Loucy (cell line): ENCODE measurements around the gene MLEC.
A peak's percentile ranks its signal among the peaks of the same experiment; 100 is the strongest.

Experiments used
- H2AFZ ChIP-seq: fragments of 200-600 bp; sonication (generic); 2 replicates; pipeline ENCODE4 v1.6.0; 2016; ENCODE audit warnings: antibody characterized with exemption, mild to moderate bottlenecking, low read length, moderate library complexity
- H3F3A ChIP-seq: fragments of 200-600 bp; 2 replicates; pipeline ENCODE4 v1.6.0; 2016; ENCODE audit warnings: antibody characterized with exemption, low read depth, mild to moderate bottlenecking
- H3K27me3 ChIP-seq: fragments of 200-600 bp; sonication (generic); 2 replicates; pipeline ENCODE4 v1.6.1; 2014; ENCODE audit warnings: low read length, mild to moderate bottlenecking; ENCODE audit not compliant: insufficient read depth, poor library complexity, severe bottlenecking
- H3K36me3 ChIP-seq: fragments of 200-600 bp; sonication (generic); 2 replicates; pipeline ENCODE4 v1.6.1; 2016; ENCODE audit warnings: low read length; ENCODE audit not compliant: insufficient read depth
- H3K4me1 ChIP-seq: fragments of 200-600 bp; sonication (generic); 2 replicates; pipeline ENCODE4 v1.5.1; 2014; ENCODE audit warnings: low read length, mild to moderate bottlenecking; ENCODE audit not compliant: insufficient read depth, poor library complexity, severe bottlenecking
- H3K4me2 ChIP-seq: fragments of 200-600 bp; sonication (generic); 2 replicates; pipeline ENCODE4 v1.6.0; 2014; ENCODE audit warnings: antibody characterized with exemption, low read length, low read depth, mild to moderate bottlenecking; ENCODE audit not compliant: poor library complexity, severe bottlenecking
- H3K4me3 ChIP-seq: fragments of 200-600 bp; sonication (generic); 2 replicates; pipeline ENCODE4 v1.5.1; 2014; ENCODE audit warnings: low read length, mild to moderate bottlenecking, mixed read lengths; ENCODE audit not compliant: poor library complexity, severe bottlenecking
- H3K79me2 ChIP-seq: fragments of 200-600 bp; sonication (generic); 2 replicates; pipeline ENCODE4 v1.6.1; 2014; ENCODE audit warnings: low read length; ENCODE audit not compliant: insufficient read depth
- H3K9ac ChIP-seq: fragments of 200-600 bp; sonication (generic); 2 replicates; pipeline ENCODE4 v1.6.0; 2014; ENCODE audit warnings: mild to moderate bottlenecking, low read depth, low read length, moderate library complexity; ENCODE audit not compliant: poor library complexity, severe bottlenecking
- H3K9me2 ChIP-seq: fragments of 200-600 bp; sonication (generic); replicated peaks from 2 replicates; pipeline ENCODE4 v1.6.1; 2016; ENCODE audit warnings: low read depth, low read length, mixed read lengths
- H3K9me3 ChIP-seq: fragments of 200-600 bp; sonication (generic); 2 replicates; pipeline ENCODE4 v1.6.1; 2014; ENCODE audit warnings: mild to moderate bottlenecking, antibody characterized with exemption, low read length, low read depth; ENCODE audit not compliant: insufficient read depth
- H4K20me1 ChIP-seq: fragments of 200-600 bp; sonication (generic); 2 replicates; pipeline ENCODE4 v1.6.0; 2014; ENCODE audit warnings: antibody characterized with exemption, low read length, mild to moderate bottlenecking; ENCODE audit not compliant: insufficient read depth, poor library complexity, severe bottlenecking
- EZH2phosphoT487 ChIP-seq: fragments of 200-600 bp; IDR thresholded peaks from 2 replicates; pipeline ENCODE4 v1.6.1; 2018; ENCODE audit warnings: antibody characterized with exemption, mild to moderate bottlenecking, moderate library complexity, borderline replicate concordance
- TF ChIP-seq, protein P1 (sequence below): fragments of 200-600 bp; sonication (generic); conservative IDR thresholded peaks from 2 replicates; pipeline ENCODE4 v1.5.1; 2014; ENCODE audit warnings: mild to moderate bottlenecking, antibody characterized with exemption, low read length

The MLEC gene

DNA sequence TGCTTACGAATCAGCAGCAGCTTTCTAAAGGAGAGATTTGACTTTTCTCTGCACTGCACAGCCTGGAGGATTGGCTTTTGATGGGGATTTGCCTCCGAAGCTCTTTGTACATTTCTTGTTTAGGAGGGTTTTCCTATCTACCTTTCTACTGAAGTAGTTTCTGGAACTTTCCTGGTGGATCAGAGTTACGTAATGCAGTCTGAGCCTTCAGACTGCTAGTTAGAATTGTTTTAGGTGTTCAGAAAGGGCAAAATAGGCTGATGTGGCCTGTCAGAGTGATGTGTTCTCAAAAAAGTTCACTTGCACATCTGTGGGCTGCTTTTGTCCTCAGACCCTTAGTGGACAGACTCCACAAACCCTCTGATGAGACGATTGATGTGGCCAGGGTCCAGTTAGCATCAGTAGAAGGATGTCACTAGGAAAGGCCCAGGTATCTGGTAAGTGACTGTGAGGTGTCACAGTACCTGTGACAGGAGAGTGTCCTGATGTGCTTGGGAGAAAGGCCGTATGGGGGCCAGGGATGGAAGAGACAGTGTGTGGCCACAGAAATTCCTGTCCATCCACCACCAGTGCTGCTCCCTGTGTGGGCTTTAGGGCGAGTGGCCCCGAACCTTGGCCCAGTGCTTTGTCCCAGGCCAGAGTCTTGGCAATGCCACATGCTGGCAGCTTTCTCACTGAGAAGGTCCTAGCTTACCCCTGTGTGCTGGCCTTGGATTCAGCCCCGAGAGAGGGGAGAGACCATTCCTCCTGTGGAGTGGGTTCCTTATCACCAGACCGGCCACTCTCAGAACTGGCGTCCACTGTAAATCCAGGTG is 34.2 kb downstream of the MLEC start:
- Histone ChIP-seq H3K9ac (no peak overlapping the region), H3K27me3 (no peaks in the 10 kb centered on the region), H3K4me2 (no peak overlapping the region), H3K36me3 (peaks cover 13% of the 10 kb centered on the region; the same call in 1 of the 2 replicates), H2AFZ (no peak overlapping the region), H3K79me2 (no peaks in the 10 kb centered on the region), H3K9me2 (no peaks in the 10 kb centered on the region), H3K9me3 (no peaks in the 10 kb centered on the region), H3F3A (no peaks in the 10 kb centered on the region), H3K4me3 (no peak overlapping the region), H4K20me1 (no peaks in the 10 kb centered on the region), H3K4me1 (peaks cover 13% of the 10 kb centered on the region)
- no peak for TF ChIP-seq EZH2phosphoT487

DNA sequence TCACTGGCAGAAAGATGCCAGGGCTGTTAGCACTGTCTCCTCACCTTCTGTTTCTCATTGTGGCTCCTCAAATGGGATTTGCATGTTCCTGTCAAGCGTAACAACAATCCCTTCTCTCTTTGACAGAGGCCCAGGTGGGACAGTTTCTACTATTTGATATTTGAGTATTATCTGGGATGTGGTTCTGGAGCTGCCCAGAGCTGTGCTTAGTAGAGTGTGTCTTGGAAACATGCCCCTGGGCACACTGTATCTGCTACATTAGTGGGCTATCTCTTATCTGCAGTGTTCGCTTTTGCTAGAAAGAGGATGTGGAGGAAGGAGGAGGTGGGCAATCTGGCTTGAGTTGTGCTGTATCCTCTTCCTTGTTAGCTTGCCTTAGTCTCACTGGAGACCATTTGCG is 34.9 kb downstream of the MLEC start:
- Histone ChIP-seq H3K79me2 (no peaks in the 10 kb centered on the region; the same call in 1 of the 2 replicates), H3K4me1 (peaks cover 20% of the 10 kb centered on the region), H3K9ac (no peak overlapping the region), H3K4me2 (no peak overlapping the region), H3K4me3 (no peak overlapping the region), H3K9me2 (no peaks in the 10 kb centered on the region), H3K36me3 (peaks cover 6% of the 10 kb centered on the region; the same call in 1 of the 2 replicates), H3K27me3 (no peaks in the 10 kb centered on the region), H3K9me3 (no peaks in the 10 kb centered on the region), H3F3A (no peaks in the 10 kb centered on the region), H4K20me1 (no peaks in the 10 kb centered on the region), H2AFZ (no peak overlapping the region)
- no peak for TF ChIP-seq EZH2phosphoT487
- TF ChIP-seq, protein P1, sequence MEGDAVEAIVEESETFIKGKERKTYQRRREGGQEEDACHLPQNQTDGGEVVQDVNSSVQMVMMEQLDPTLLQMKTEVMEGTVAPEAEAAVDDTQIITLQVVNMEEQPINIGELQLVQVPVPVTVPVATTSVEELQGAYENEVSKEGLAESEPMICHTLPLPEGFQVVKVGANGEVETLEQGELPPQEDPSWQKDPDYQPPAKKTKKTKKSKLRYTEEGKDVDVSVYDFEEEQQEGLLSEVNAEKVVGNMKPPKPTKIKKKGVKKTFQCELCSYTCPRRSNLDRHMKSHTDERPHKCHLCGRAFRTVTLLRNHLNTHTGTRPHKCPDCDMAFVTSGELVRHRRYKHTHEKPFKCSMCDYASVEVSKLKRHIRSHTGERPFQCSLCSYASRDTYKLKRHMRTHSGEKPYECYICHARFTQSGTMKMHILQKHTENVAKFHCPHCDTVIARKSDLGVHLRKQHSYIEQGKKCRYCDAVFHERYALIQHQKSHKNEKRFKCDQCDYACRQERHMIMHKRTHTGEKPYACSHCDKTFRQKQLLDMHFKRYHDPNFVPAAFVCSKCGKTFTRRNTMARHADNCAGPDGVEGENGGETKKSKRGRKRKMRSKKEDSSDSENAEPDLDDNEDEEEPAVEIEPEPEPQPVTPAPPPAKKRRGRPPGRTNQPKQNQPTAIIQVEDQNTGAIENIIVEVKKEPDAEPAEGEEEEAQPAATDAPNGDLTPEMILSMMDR: no peak

DNA sequence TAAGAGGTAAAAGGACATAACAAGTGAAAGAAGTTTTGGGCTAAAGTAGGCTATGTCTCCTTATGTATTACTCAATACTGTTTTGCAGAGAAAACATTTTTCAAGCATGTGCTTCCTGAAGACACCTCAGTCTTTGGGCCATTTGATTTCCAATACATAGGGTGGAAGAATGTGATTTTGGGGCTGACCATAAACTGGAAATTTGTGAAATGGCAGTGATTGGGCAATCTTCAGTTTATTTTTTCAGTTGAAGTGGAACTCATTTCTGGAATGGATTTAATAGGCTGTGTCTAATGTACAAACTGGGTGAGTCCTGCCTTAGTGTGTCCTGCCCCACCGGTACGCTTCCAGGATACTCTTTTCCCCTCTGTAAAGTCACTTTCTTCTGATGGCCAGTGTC is 35.8 kb downstream of the MLEC start:
- Histone ChIP-seq H3K9ac (no peak overlapping the region), H3K79me2 (no peaks in the 10 kb centered on the region; the same call in 1 of the 2 replicates), H3K4me1 (peaks cover 22% of the 10 kb centered on the region), H3K27me3 (no peaks in the 10 kb centered on the region), H2AFZ (no peak overlapping the region), H4K20me1 (no peaks in the 10 kb centered on the region), H3K36me3 (peaks cover 3% of the 10 kb centered on the region; the same call in 1 of the 2 replicates), H3K4me3 (no peak overlapping the region), H3K4me2 (no peak overlapping the region), H3K9me3 (no peaks in the 10 kb centered on the region), H3F3A (no peaks in the 10 kb centered on the region), H3K9me2 (no peaks in the 10 kb centered on the region)
- TF ChIP-seq, protein P1: no peak

DNA sequence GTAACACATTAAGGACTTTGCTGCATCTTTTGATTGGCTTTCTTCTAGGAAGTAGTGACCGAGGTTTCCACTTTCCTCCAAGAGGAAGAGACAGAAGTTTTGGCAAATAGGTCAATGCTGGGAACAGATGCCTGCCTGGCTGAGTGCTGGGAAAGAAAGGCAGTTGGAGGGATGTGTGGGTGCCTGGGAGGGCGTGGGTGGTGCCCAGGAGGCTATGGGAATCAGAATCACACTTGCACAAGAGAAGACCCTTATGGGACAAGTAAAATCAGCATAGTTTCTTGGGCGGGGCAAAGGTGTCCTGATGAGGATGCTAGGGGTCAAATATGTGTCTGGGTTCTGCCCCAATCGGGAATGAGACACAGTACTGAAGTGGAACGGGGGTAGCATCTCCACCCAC is 37.8 kb downstream of the MLEC start:
- Histone ChIP-seq H3K9ac (peak overlapping the region; percentile 83), H3K4me2 (peak overlapping the region; percentile 82), H3K4me3 (peak overlapping the region; percentile 80)

More for the DNA sequence above, 37.8 kb downstream of the MLEC start:
- Histone ChIP-seq H3K9me2 (no peaks in the 10 kb centered on the region), H3K4me1 (peaks cover 22% of the 10 kb centered on the region), H2AFZ (no peak overlapping the region), H3K27me3 (no peaks in the 10 kb centered on the region), H4K20me1 (no peaks in the 10 kb centered on the region), H3K79me2 (no peaks in the 10 kb centered on the region; the same call in 1 of the 2 replicates), H3F3A (no peaks in the 10 kb centered on the region), H3K36me3 (peaks cover 3% of the 10 kb centered on the region; the same call in 1 of the 2 replicates), H3K9me3 (no peaks in the 10 kb centered on the region)
- TF ChIP-seq, protein P1: no peak
- no peak for TF ChIP-seq EZH2phosphoT487
